GM23338 (cell line): ENCODE results near the gene SNX9.

ENCODE experiments used
- CTCF ChIP-seq, 2 experiments: fragments of 200-600 bp in 1 of 2; sonication (generic) in 1 of 2; conservative IDR thresholded peaks; 2 replicates each; pipeline versions ENCODE4 v1.5.1 to v1.6.1; 2016 to 2017; ENCODE audit warnings: antibody characterized with exemption in 2 of 2, low read depth in 2 of 2, mild to moderate bottlenecking in 2 of 2, moderate library complexity in 1 of 2
- REST ChIP-seq: IDR thresholded peaks from one replicate; pipeline ENCODE4 v1.6.1; 2018; ENCODE audit warnings: antibody characterized with exemption; ENCODE audit not compliant: unreplicated experiment
- ZNF331 ChIP-seq: fragments of 250-450 bp; sonication (Bioruptor Pico); IDR thresholded peaks from 2 replicates; pipeline ENCODE4 v1.5.0; 2020; ENCODE audit warnings: low read depth, mild to moderate bottlenecking, moderate library complexity

- TF ChIP-seq CTCF (conservative IDR thresholded peaks at IDR 0.05; ENCODE audit: low read depth in 2 of 2) (no peak), REST (no peak), ZNF331 (no peak)
Observed at GRCh38 chr6:157952861-157953351, 129.9 kb downstream of the SNX9 start.
